ENCODE data around the gene CNTFR.
A peak's percentile ranks its signal among the peaks of the same experiment; 100 is the strongest.

GRCh38 chr9:34562135-34562745 lies 27.3 kb downstream of the CNTFR start:
- TF ChIP-seq CTCF (IDR thresholded peaks at IDR 0.05; ENCODE audit: insufficient read depth, low read depth, low read length) (peak; percentile 33), EZH2 (IDR thresholded peaks at IDR 0.05; ENCODE audit: insufficient read depth, low read length) (no peak)

Data from astrocyte (in vitro differentiated cells and primary cell).